Kidney (tissue), 14 donors: ENCODE data around the gene MAP3K5. TPM values are rescaled to one million over a fixed set of nuclear protein-coding genes. Genes with fewer than 3 reads are reported as not detected.

Experiments used
- DNase-seq, 5 donors: peaks; one replicate each; pipeline ENCODE4 v3.0.0-alpha.2; 2013 to 2020
- FAIRE-seq: peaks from 2 replicates; lab custom pipeline; 2012; peaks lifted over from hg19 to GRCh38; lab: Jason Lieb, UNC
- H3K27ac ChIP-seq, 2 donors: one replicate each; pipeline ENCODE4 v1.7.0; 2013; ENCODE audit warnings: low read depth in 2 of 2, low read length in 2 of 2, inconsistent platforms in 1 of 2
- H3K27me3 ChIP-seq: one replicate; pipeline ENCODE4 v1.7.1; 2013; ENCODE audit warnings: low read length, inconsistent platforms; ENCODE audit not compliant: control insufficient read depth, insufficient read depth
- H3K36me3 ChIP-seq, 3 donors: one replicate each; pipeline versions ENCODE4 v1.7.0 to v1.7.1; 2013; ENCODE audit warnings: low read length in 3 of 3, control low read depth in 1 of 3, inconsistent platforms in 1 of 3; ENCODE audit not compliant: insufficient read depth in 3 of 3, control insufficient read depth in 2 of 3
- H3K4me1 ChIP-seq, 3 donors: one replicate each; pipeline versions ENCODE4 v1.7.0 to v1.7.1; 2013; ENCODE audit warnings: low read length in 3 of 3, inconsistent platforms in 1 of 3, low read depth in 1 of 3; ENCODE audit not compliant: control insufficient read depth in 2 of 3, insufficient read depth in 2 of 3
- H3K4me3 ChIP-seq, 3 donors: one replicate each; pipeline versions ENCODE4 v1.7.0 to v1.8.1; 2013; ENCODE audit warnings: low read length in 3 of 3, control low read depth in 1 of 3, inconsistent platforms in 1 of 3
- H3K9ac ChIP-seq, 3 donors: one replicate each; pipeline versions ENCODE4 v1.7.0 to v1.7.1; 2013; ENCODE audit warnings: low read length in 3 of 3, control low read depth in 1 of 3, inconsistent platforms in 1 of 3
- H3K9me3 ChIP-seq, 3 donors: one replicate each; pipeline versions ENCODE4 v1.7.0 to v1.7.1; 2013; ENCODE audit warnings: low read length in 3 of 3, control low read depth in 1 of 3, inconsistent platforms in 1 of 3; ENCODE audit not compliant: control insufficient read depth in 2 of 3, insufficient read depth in 1 of 3
- CTCF ChIP-seq: IDR thresholded peaks from 3 replicates; pipeline ENCODE4 v1.5.1; 2012; ENCODE audit warnings: mild to moderate bottlenecking, moderate library complexity, borderline replicate concordance; ENCODE audit not compliant: insufficient read depth; ENCODE audit errors: extremely low read depth
- intact Hi-C: fragments of 100-400 bp; cut with DNase I; formaldehyde crosslinking; loops from one replicate; pipeline ENCODE4 v1.11.1; 2022
- polyA plus RNA-seq: library from polyadenylated mRNA; stranded (reverse); fragments of 350-450 nt; fragmentation: Illumina TruSeq; extraction: RNeasy Lipid Tissue Mini Kit (QIAGEN cat#74804); gene quantifications from one replicate; pipeline ENCODE4 v1.2.3, GENCODE V29; 2014; ENCODE audit warnings: low read depth, low replicate concordance; ENCODE audit not compliant: insufficient read depth
- total RNA-seq: library from RNA; stranded (reverse); fragmentation: NEBNext Ultra II Directional; extraction: Animal tissue kit (Norgen Biotek cat#: 25700); gene quantifications from one replicate; pipeline ENCODE4 v1.2.1, GENCODE V29; 2021
- donor health status: control.
- donor health status: control.
- donor health status: control.
- donor health status: control.
- donor health status: control.
- donor health status: DM: yes; HTN: yes; CAD: no.
- donor health status: Normal renal cell carcinoma (clear cell type).

Gene MAP3K5
- total and polyA plus RNA-seq, 2 donors from 2014 or later, result 5.9 to 32.9 TPM

GRCh38 chr6:136625293-136625692, 167.0 kb downstream of the MAP3K5 start:
- Histone ChIP-seq H3K9me3 (no peaks in the 10 kb centered on the region), H3K27me3 (no peaks in the 10 kb centered on the region), H3K27ac (no peak overlapping the region), H3K9ac (no peak overlapping the region), H3K4me3 (no peak overlapping the region), H3K36me3 (peaks cover 0 to 5% (median 0%) of the 10 kb centered on the region in 3 donors), H3K4me1 (no peaks in the 10 kb centered on the region)
- DNase-seq (no peak), FAIRE-seq (no peak)
- TF ChIP-seq CTCF, result no peak
- intact Hi-C loops, result no loop called here

GRCh38 chr6:136624347-136624746, 167.9 kb downstream of the MAP3K5 start:
- intact Hi-C loops, result no loop called here
- no peaks in the 10 kb centered on the region for H3K4me1 ChIP-seq
- peaks cover 0 to 5% (median 0%) of the 10 kb centered on the region in 3 donors for H3K36me3 ChIP-seq
- H3K27ac ChIP-seq, result no peak overlapping the region
- no peak overlapping the region for H3K4me3 ChIP-seq
- no peak for FAIRE-seq
- DNase-seq, result no peak
- no peaks in the 10 kb centered on the region for H3K27me3 ChIP-seq
- no peaks in the 10 kb centered on the region for H3K9me3 ChIP-seq
- no peak for TF ChIP-seq CTCF
- H3K9ac ChIP-seq, result no peak overlapping the region

- Histone ChIP-seq H3K4me1 (peaks cover 0 to 4% (median 0%) of the 10 kb centered on the region in 3 donors), H3K9me3 (no peaks in the 10 kb centered on the region), H3K27me3 (no peaks in the 10 kb centered on the region), H3K9ac (no peak overlapping the region), H3K36me3 (peaks cover 0 to 5% (median 0%) of the 10 kb centered on the region in 3 donors), H3K4me3 (no peak overlapping the region), H3K27ac (no peak overlapping the region)
- TF ChIP-seq CTCF, result no peak
- FAIRE-seq, result no peak
- DNase-seq, result no peak
- intact Hi-C loops, result no loop called here
Observed at GRCh38 chr6:136618086-136618485, 174.2 kb downstream of the MAP3K5 start.

GRCh38 chr6:136616527-136616926, 175.8 kb downstream of the MAP3K5 start:
- Histone ChIP-seq H3K4me3 (no peak overlapping the region), H3K4me1 (peaks cover 0 to 4% (median 0%) of the 10 kb centered on the region in 3 donors), H3K9me3 (no peaks in the 10 kb centered on the region), H3K36me3 (peaks cover 0 to 4% (median 0%) of the 10 kb centered on the region in 3 donors), H3K27me3 (no peaks in the 10 kb centered on the region), H3K9ac (no peak overlapping the region), H3K27ac (no peak overlapping the region)
- DNase-seq (no peak), FAIRE-seq (no peak)
- TF ChIP-seq CTCF, result no peak
- intact Hi-C loops, result no loop called here
